IPS DF 19.7 (cell line): Measurements from ENCODE around the gene FRS2.

Experiments used
- DNase-seq: peaks from one replicate; pipeline ENCODE4 v3.0.0-alpha.2; 2013; ENCODE audit warnings: low read depth, low spot score

FRS2 gene

GRCh38 chr12:69501154-69501895 is 31.1 kb downstream of the FRS2 start:
- no peak for DNase-seq

DNA sequence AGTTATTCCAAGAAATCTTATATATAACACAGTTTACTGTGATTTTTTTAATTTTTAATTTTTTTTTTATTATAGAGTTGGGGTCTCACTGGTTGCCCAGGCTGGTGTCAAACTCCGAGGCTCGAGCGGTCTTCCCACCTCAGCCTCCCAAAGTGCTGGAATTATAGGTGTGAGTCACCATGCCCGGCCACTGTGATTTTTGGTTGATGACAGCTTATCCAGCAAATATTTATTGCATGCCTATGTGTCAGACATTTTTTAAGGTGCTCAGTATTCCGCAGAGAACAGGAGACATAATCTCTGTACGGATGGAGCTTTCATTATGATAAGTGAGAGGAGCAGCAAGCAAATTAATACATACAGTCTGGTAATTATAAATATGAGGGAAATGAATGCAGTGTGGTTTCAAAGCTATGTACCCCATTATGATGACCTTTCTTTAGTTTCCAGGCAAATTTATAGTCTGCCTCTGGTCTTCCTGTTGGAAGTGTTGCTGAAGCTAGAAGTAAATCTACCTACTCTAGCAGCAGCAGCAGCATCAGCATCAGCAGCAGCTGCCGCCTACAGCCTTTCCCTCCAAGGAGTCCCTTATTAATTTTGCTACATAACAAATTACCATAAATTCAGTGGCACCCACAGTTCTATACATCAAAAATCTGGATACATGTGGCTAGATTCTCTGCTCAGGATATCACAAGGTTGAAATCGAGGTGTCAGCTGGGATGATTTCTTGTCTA is 32.3 kb downstream of the FRS2 start:
- no peak for DNase-seq

GRCh38 chr12:69508091-69508490 is 37.9 kb downstream of the FRS2 start:
- no peak for DNase-seq

- no peak for DNase-seq
Observed at GRCh38 chr12:69508621-69509020, 38.4 kb downstream of the FRS2 start.

GRCh38 chr12:69509308-69509736 is 39.1 kb downstream of the FRS2 start:
- no peak for DNase-seq

GRCh38 chr12:69509904-69510827 is 40.0 kb downstream of the FRS2 start:
- DNase-seq = no peak

- no peak for DNase-seq
Observed at GRCh38 chr12:69511016-69511415, 40.8 kb downstream of the FRS2 start.

DNA sequence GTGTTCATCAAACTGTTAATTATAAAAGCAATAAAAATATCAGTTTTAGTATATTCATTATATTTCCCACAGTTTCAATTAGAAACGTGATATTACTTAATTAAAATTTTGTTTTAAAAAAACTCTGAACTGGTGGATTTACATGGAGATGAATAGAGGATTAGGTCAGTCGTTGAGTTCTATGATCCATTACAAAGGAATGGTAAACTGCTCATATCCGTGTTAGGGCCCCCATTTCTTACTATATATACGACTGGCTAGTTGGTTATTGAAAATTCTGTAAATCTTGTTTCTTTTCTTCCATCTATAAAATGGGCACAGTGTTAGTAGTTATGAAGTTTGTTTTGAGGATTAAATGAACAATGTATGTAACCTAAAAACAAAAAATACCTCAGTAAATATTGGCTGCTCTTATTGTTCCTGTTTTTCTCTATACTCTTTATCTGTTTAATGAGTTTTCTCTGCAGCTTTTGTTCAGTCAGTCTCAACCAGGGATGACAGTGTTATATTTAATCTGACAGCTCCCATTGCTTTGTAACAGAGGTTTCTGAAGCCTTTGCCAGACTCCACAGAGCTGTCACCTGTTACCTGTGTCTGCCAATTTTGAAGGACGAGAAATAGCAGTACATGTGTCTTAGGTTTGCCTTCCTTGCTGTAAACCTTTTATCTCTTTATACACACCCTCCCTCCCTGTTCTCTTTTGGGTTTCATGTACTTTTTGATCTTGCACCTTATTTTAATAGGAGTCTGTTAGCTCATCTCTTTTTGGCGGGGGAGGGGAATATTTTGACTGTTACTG is 41.5 kb downstream of the FRS2 start:
- DNase-seq = no peak

- no peak for DNase-seq
Observed at GRCh38 chr12:69512820-69513219, 42.6 kb downstream of the FRS2 start.

DNA sequence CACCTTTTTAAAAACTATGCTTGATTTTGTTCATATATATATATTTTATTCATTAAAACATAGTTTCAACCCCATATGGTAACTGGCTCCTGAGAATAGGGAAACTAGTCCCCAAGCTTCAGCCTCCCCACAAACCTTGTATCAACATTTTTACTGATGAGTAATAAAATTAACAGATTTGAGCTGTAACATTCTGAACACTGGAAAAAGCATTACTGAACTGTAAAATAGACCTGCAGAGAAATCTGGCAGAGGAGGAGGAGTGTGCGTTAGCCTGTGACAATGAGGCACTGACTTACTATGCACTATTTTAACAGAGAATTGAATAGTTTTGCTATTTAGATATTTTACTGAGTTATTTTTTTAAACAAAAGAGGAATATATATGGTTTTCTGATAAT is 43.1 kb downstream of the FRS2 start:
- DNase-seq = no peak

- no peak for DNase-seq
Observed at GRCh38 chr12:69514111-69514510, 43.9 kb downstream of the FRS2 start.

DNA sequence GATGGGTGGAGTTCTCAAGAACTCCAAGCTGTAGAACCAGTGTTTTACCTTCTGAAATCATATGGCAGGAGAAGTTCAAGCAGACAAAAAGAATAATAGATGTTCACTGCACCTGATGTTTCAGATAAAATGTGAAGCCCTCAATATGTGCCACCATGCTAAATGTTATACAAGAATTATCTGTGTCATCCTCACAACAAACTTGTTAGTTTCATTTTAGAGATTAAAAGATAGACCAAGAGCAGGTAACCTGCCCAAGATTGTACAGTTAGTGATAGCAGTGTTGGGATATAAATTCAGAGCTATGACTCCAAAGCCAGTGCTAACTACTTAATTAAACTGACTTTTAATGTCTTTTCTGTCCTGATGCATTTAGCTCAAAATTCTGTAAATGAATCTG is 44.7 kb downstream of the FRS2 start:
- no peak for DNase-seq

DNA sequence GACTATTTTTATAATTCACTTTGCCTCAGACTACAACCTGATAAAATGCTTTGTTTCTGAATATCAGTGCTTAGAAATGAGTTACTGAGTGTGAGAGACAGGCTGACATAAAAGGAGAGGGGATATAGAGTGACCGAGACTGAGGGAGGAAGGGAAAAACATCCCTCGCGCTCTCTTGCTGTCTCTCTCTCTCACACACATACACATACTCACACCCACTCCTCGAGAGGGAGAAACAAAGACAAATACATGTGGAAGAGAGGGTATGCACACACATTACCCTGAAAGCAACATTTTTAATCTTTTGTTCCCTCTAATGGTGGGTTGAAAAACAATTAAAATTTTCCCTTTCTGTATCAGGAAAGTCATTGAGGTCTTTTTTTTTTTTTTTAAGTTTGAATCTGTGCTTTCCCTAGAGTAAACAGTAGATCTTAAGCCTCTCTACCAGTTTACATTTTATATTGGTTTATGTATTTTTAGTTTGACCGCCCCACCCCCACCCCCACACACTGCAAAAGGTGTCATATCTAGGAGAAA is 45.3 kb downstream of the FRS2 start:
- DNase-seq = no peak

DNA sequence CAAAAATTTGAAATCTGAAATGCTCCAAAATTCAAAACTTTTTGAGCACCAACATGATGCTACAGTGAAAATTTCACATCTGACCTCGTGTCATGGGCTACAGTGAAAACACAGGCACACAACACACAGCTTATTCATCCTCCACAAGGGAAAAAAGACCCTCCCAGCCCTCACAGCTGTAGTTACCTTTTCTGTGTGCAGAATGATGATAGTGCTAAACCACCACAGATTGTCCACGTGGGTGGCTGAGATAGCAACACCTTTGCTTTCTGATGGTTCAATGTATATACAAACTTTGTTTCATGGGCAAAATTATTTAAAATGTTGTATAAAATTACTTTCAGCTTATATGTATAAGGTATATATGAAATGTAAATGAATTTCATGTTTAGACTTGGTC is 46.8 kb downstream of the FRS2 start:
- DNase-seq = no peak

DNA sequence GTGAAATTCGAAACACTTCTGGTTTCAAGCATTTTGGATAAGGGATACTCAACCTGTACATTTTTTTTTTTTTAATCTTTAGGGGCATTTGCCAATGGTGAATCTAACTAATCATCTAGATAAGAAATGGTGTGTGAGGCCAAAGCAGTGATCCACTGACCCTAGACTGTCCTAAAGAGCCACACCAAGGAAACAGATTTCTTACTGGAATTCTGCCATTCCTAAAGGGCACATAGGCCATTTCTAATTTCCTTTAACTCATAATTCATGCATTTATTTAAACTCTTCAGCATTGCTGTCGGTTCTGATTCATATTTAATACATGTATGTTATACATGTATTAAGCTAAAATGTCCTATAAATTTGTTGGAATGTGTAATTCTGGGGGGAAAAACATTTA is 47.2 kb downstream of the FRS2 start:
- no peak for DNase-seq

GRCh38 chr12:69519871-69520270 is 49.7 kb downstream of the FRS2 start:
- no peak for DNase-seq

DNA sequence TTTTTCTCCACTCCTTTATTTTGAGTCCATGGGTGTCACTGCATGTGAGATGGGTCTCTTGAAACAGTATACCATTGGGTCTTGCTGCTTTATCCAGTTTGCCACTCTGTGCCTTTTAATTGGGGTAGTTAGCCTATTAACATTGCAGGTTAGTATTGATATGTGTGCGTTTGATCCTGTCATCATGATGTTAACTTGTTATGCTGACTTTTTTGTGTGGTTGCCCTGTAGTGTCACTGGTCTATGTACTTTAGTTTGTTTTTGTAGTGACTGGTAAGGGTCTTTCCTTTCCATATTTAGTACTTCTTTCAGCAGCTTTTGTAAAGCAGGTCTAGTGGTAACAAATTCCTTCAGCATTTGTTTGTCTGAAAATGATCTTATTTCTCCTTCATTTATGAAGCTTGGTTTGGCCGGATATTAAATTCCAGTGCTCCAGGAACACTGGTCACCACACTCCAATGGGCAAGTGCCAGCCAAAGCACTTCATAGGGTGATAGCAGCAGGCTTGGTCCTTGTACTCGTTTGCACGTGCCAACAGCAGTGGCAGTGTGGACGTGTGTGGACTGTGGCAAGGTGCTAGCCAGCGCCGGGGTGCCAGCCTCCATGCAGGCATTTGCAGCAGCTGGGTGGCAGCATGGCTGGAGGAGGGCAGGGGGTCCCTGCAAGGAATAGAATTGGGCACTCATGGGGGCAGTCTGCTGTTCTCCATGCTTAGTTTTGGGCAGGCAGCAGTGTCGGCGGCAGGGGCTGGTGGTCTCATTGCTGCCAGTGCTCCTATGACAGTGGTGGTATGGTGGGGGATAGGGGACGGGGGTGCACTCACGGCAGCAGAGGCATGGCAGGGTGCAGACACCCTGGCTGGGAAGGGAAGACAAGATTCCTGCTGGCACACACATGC is 53.5 kb downstream of the FRS2 start:
- DNase-seq = no peak

DNA sequence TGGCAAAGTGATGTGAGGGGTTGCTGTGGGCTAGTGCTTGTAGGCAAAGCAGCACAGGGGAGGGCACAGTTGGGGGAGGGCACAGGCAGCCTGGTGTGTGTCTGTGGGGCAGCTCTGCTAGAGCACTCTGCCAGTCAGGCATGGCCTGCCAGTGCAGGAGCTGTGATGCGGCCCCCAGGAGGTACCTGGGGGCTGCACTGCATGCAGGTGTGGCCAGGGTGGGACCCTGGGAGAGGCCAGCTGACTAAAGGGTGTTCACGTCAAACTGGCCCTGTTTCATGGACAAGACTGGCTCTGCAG is 54.1 kb downstream of the FRS2 start:
- DNase-seq = no peak

GRCh38 chr12:69524755-69525469 is 54.7 kb downstream of the FRS2 start:
- no peak for DNase-seq
